Measurements from ENCODE around the gene TNKS2. TPM values are rescaled to one million over a fixed set of nuclear protein-coding genes. Genes with fewer than 3 reads are reported as not detected.

The TNKS2 gene
- total RNA-seq, 1 donor from 2014 or later: 52.5 TPM

DNA sequence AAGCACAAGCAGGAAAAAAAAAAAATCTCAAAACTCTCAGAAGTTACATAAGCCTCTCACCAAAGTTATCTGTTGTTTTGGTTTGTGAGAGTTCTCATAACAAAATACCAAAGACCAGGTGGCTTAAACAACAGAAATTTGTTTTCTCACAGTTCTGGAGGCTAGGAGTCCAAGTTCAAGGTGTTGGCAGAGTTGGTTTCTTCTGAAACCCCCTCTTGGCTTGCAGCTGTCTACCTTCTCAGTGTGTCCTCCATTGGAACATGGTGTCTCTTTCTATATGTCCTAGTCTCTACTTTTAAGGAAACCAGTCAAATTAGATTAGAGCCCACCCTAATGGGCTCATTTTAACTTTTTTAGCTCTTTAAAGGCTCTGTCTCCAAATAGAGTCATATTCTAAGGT, 44.9 kb downstream of the TNKS2 start:
- TF ChIP-seq CTCF (IDR thresholded peaks at IDR 0.05; ENCODE audit: unreplicated experiment): no peak
- Mint-ChIP-seq H3K27ac (ENCODE audit: unreplicated experiment) (no peak overlapping the region), H3K4me1 (ENCODE audit: unreplicated experiment) (no peaks in the 10 kb centered on the region), H3K9me3 (ENCODE audit: unreplicated experiment) (no peaks in the 10 kb centered on the region), H3K4me3 (ENCODE audit: unreplicated experiment) (no peak overlapping the region), H3K27me3 (ENCODE audit: unreplicated experiment) (no peaks in the 10 kb centered on the region), H3K36me3 (ENCODE audit: low read depth, unreplicated experiment) (peaks cover 34% of the 10 kb centered on the region)
- DNase-seq (ENCODE audit: low spot score): no peak

DNA sequence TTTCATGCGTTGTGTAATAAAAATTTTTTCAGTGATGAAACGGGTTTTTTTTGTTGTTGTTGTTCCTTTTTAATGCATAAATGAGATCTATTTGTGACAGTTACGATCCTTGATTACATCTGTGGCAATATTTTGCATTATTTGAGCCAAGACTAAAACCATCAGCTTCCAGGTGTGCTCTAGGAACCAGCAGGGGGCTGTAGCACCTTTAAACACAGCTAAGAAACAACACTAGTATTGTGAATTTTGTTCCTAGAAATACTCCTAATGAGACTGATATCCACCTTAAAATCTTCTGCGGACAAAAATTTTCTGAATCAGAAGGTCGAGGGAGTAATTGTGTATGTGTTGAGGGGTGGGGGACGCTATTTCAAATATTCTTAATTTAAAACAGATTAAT, 58.4 kb downstream of the TNKS2 start:
- no peaks in the 10 kb centered on the region for H3K9me3 Mint-ChIP-seq (ENCODE audit: unreplicated experiment)
- peaks cover 23% of the 10 kb centered on the region for H3K4me1 Mint-ChIP-seq (ENCODE audit: unreplicated experiment)

DNA sequence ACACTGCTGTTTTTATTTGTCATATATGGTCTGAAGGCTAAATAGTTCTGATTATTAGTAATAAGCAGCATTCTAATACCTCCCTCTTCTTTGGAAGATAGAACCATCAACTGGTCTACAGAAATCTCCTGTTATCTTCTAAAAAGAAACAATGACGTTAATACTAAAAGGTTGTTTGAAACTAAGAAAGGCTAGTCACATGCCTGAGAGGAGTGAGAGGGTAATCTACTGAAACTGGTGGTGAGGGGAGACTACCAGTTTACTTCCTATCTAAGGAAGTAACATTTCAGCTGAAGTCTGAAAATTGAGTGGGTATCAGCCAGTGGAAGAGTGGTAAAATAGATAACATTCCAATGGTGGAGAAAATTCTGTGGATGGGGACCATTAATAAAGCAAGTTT, 62.7 kb downstream of the TNKS2 start:
- Mint-ChIP-seq H3K4me3 (ENCODE audit: unreplicated experiment) (peak overlapping the region; percentile 32), H3K27ac (ENCODE audit: unreplicated experiment) (peak overlapping the region; percentile 94), H3K4me1 (ENCODE audit: unreplicated experiment) (peaks cover 27% of the 10 kb centered on the region), H3K27me3 (ENCODE audit: unreplicated experiment) (peaks cover 5% of the 10 kb centered on the region), H3K36me3 (ENCODE audit: low read depth, unreplicated experiment) (peaks cover 4% of the 10 kb centered on the region), H3K9me3 (ENCODE audit: unreplicated experiment) (no peaks in the 10 kb centered on the region)
- DNase-seq (ENCODE audit: low spot score): no peak
- no peak for TF ChIP-seq CTCF (IDR thresholded peaks at IDR 0.05; ENCODE audit: unreplicated experiment)

More for the DNA sequence above, 58.4 kb downstream of the TNKS2 start:
- peak overlapping the region; percentile 54 for H3K27ac Mint-ChIP-seq (ENCODE audit: unreplicated experiment)
- DNase-seq (ENCODE audit: low spot score): no peak
- no peak for TF ChIP-seq CTCF (IDR thresholded peaks at IDR 0.05; ENCODE audit: unreplicated experiment)
- H3K4me3 Mint-ChIP-seq (ENCODE audit: unreplicated experiment): no peak overlapping the region
- H3K27me3 Mint-ChIP-seq (ENCODE audit: unreplicated experiment): peaks cover 5% of the 10 kb centered on the region
- peaks cover 4% of the 10 kb centered on the region for H3K36me3 Mint-ChIP-seq (ENCODE audit: low read depth, unreplicated experiment)

GRCh38 chr10:91864099-91864498, 65.9 kb downstream of the TNKS2 start:
- no peak for TF ChIP-seq CTCF (IDR thresholded peaks at IDR 0.05; ENCODE audit: unreplicated experiment)
- H3K4me1 Mint-ChIP-seq (ENCODE audit: unreplicated experiment): peaks cover 23% of the 10 kb centered on the region
- H3K4me3 Mint-ChIP-seq (ENCODE audit: unreplicated experiment): no peak overlapping the region
- no peak for DNase-seq (ENCODE audit: low spot score)
- no peak overlapping the region for H3K27ac Mint-ChIP-seq (ENCODE audit: unreplicated experiment)
- peaks cover 5% of the 10 kb centered on the region for H3K27me3 Mint-ChIP-seq (ENCODE audit: unreplicated experiment)
- H3K9me3 Mint-ChIP-seq (ENCODE audit: unreplicated experiment): no peaks in the 10 kb centered on the region
- no peaks in the 10 kb centered on the region for H3K36me3 Mint-ChIP-seq (ENCODE audit: low read depth, unreplicated experiment)

- H3K27me3 Mint-ChIP-seq (ENCODE audit: unreplicated experiment): peaks cover 5% of the 10 kb centered on the region
- DNase-seq (ENCODE audit: low spot score): no peak
- H3K9me3 Mint-ChIP-seq (ENCODE audit: unreplicated experiment): no peaks in the 10 kb centered on the region
- no peak overlapping the region for H3K27ac Mint-ChIP-seq (ENCODE audit: unreplicated experiment)
- H3K36me3 Mint-ChIP-seq (ENCODE audit: low read depth, unreplicated experiment): no peaks in the 10 kb centered on the region
- no peak overlapping the region for H3K4me3 Mint-ChIP-seq (ENCODE audit: unreplicated experiment)
- peaks cover 22% of the 10 kb centered on the region for H3K4me1 Mint-ChIP-seq (ENCODE audit: unreplicated experiment)
- no peak for TF ChIP-seq CTCF (IDR thresholded peaks at IDR 0.05; ENCODE audit: unreplicated experiment)
Measured at GRCh38 chr10:91864744-91865143, 66.5 kb downstream of the TNKS2 start.
